GM12874 (cell line): Measurements from ENCODE around the gene SERINC4.

Experiments
- TF ChIP-seq, protein P1 (sequence below): IDR thresholded peaks from 2 replicates; pipeline ENCODE4 v1.5.1; 2011; ENCODE audit warnings: low read depth, mild to moderate bottlenecking, control low read depth, low read length, moderate library complexity; ENCODE audit not compliant: insufficient read depth

SERINC4 gene

DNA sequence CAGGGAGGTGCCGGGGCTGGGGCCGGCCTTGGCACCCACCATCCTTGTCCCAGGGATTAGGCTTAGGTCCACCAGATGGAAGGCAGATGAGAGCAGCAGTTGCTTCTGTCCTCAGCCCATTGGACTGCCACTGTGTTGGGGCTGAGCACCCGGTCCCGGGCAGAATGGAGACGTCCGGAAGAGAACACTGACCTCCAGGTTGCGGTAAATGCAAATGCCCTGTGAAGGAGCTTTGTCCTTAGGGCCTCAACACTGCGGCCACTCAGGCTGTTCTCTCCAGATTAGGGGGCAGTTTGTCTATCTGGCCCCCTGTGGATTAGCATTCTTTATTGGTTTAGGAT lies at the start of gene SERINC4:
TSS of gene SERINC4 (minus strand) at position 276 of the 341 bp plus-strand sequence. CDS start at position 42, 234 bp downstream.
- TF ChIP-seq, protein P1, sequence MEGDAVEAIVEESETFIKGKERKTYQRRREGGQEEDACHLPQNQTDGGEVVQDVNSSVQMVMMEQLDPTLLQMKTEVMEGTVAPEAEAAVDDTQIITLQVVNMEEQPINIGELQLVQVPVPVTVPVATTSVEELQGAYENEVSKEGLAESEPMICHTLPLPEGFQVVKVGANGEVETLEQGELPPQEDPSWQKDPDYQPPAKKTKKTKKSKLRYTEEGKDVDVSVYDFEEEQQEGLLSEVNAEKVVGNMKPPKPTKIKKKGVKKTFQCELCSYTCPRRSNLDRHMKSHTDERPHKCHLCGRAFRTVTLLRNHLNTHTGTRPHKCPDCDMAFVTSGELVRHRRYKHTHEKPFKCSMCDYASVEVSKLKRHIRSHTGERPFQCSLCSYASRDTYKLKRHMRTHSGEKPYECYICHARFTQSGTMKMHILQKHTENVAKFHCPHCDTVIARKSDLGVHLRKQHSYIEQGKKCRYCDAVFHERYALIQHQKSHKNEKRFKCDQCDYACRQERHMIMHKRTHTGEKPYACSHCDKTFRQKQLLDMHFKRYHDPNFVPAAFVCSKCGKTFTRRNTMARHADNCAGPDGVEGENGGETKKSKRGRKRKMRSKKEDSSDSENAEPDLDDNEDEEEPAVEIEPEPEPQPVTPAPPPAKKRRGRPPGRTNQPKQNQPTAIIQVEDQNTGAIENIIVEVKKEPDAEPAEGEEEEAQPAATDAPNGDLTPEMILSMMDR: no peak

GRCh38 chr15:43845421-43845820 lies 45.4 kb upstream of the SERINC4 start:
- TF ChIP-seq, protein P1: no peak

DNA sequence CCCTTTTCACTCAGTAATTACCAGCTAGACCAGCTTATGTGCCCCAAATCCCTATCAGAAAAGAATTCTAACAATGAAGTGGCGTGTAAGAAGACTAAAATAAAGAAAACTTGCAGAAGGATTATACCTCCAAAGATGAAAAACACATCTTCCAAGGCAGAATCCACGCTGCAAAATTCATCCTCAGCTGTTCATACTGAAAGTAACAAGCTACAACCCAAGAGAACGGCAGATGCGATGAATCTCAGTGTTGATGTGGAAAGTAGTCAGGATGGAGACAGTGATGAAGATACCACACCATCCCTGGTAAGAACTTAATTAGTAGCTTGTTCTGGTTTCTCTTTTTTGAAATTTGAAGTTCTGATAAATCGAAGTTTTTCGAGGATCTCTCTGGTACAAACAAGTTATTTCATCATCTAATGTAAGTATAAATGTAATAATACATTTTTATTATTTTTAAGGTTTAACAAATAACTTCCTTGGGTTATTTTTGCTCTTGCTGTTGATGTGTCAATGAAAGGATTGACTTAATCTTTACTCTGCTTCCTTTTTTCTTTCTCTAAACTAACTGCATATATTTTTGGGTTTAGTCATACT lies 28.1 kb upstream of the SERINC4 start:
- TF ChIP-seq, protein P1: no peak

- TF ChIP-seq, protein P1: no peak
These were observed 26.7 kb upstream of the SERINC4 start, which contains the start of gene WDR76 for GRCh38 chr15:43826508-43827341. WDR76 (plus strand) TSS chr15:43827002; CDS start chr15:43827033, 31 bp downstream.

DNA sequence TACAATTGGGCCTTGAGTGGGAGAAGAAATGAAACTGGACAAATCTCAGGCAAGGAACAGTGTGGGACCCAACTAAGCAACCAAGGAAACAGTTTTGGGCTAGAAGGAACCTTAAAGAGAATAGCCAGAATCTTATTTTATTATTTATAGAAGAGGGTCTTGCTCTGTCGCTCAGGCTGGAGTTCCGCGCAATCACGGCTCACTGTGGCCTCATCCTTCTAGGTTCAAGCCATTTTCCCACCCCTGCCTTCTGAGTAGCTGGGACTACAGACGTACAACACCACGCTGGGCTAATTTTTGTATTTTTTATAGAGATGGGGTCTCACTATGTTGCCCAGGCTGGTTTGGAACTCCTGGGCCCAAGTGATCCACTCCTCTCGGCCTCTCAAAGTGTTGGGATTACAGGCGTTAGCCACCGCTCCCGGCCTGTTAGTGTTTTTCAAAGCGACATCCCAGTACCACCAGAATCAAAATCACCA lies 26.0 kb upstream of the SERINC4 start:
- TF ChIP-seq, protein P1: no peak

DNA sequence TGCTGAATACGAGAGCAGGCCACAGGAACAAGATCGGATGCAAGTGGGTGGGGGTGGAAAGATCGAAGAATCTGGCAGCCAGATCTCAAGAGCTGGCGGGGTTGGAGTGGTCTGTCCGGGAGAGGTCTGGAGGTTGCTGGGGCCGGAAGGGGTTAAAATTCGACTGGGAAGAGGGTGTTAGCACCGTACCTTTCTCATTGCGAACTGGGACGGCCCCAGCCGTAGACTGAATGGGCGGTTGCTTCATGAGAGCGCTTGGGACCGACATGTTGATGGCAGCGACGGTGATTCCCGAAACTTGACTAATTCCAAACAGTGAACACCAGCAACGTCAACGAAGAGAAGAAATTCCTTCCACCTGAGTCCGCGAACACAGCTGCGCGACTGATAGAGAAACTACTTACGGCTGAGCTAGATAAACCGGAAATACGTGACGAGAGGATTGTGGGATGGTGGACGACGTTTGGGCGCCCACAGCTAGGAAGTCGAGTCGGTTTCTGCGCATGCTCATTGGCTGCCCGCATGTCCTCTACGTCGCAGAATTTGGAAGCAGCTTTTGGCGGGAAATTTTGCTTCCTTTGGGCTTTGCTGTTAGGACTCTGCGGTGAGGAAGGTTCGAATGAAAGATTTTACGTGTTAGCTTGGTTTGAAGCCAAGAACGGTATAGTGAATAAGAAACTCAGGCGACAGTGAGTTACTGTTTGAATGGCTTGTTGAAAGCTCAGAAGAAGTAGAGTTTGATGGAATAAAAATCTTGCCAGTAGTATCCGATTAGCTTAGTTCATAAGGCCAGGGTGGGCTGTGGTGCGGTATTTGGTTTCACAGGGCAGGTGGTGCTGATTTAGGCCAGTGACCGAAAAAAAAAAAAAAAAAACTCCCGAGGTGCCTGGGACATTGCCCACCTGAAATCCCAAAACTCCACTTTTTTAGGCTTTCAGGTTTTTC lies 24.6 kb upstream of the SERINC4 start, which contains the start of gene MFAP1:
TSS of gene MFAP1 (minus strand) at position 389 of the 945 bp plus-strand sequence. CDS start at position 268, 121 bp downstream.
- TF ChIP-seq, protein P1: no peak

GRCh38 chr15:43821505-43821904 lies 21.5 kb upstream of the SERINC4 start:
- TF ChIP-seq, protein P1: no peak
